Colon (tissue), 2 donors: ENCODE data around the gene EMILIN3.
"Not testable (repeated sequence)": the region's sequence is repeated elsewhere in the genome, so short reads cannot be mapped to it uniquely, and the experiment has no call there.

Source experiments
- FAIRE-seq: peaks from 2 replicates; lab custom pipeline; 2012; peaks lifted over from hg19 to GRCh38; lab: Jason Lieb, UNC
- donor health status: control.
- donor health status: control.

Gene EMILIN3

GRCh38 chr20:41317546-41318270 lies 48.9 kb downstream of the EMILIN3 start, which contains the start of gene ZHX3:
TSS of gene ZHX3 (minus strand) at chr20:41317731. CDS start at chr20:41204916, 112,815 bp downstream.
- no peak for FAIRE-seq

DNA sequence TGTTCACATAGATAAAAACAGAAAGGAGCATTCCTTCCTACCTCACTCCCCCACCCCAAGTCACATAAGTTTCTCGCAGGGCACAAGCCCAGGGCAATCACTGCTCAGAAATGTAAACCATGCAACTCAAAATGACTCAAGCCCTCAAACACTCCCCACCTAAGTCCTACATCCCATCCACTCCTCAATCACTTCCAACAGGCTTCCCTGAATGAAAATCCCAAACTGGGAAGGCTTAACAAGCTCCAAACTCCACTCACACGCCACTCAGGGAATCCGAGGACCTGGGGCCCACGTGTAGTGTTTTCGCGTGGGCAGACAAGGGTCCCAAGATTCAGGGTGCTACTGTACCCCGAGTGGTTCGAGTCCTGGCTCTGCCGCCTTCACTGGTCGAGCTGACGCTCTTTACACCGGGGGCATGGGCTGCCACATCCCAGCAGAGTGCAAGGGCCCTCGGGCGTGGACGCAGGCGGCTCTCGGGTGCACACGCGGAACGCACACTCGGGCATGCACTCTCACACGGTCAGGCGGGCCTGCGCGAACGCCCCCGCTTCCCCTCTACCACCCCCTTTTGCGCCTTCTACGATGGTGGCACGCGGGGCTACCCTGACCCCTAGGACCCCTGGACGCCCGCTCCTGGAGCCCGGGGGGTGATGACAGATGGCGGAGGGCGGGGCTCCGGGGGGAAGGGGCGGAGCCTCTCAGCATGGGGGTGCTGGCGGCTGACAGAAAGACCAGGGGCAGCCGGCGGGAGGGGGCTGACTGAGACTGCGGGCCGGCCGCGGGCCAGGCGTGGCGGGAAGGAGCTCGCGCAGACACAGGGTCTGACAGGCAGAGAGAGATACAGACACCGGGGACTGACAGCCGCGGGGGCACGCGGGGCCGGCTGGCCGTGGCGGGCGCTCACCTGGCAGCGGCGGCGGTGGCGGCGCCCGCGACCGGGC lies 49.7 kb downstream of the EMILIN3 start:
- FAIRE-seq = no peak

- FAIRE-seq = no peak
Measured at GRCh38 chr20:41316051-41316450, 50.6 kb downstream of the EMILIN3 start.

DNA sequence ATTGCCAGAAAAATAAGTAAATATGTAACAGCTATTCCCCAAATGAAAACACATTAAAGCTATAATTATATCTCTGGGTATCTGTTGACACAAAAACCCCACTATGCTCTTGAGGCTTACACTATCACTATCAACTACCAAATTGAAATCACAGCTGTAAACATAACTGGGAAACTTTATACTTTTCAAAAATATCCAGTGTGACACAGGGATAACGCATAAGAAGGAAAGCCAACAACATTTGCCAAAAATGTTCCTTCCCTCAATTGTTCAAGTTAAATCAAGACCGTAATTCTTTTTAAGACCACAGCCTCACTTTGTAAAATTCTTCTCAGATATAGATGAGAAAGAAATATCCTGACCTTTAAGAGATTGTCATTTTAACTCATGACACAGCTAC lies 52.2 kb downstream of the EMILIN3 start:
- no peak for FAIRE-seq

GRCh38 chr20:41312009-41312408 lies 54.6 kb downstream of the EMILIN3 start:
- not testable (repeated sequence) for FAIRE-seq
